Astrocyte of the spinal cord (primary cell): ENCODE results near the gene FAM210B.
"Not testable (repeated sequence)": the region's sequence is repeated elsewhere in the genome, so short reads cannot be mapped to it uniquely, and the experiment has no call there.

ENCODE experiments used
- DNase-seq: peaks from one replicate; pipeline ENCODE4 v3.0.0; 2011; ENCODE audit warnings: low read depth, low spot score
- H3K4me3 ChIP-seq: 2 replicates; pipeline ENCODE4 v1.5.1; 2011; ENCODE audit warnings: low read depth, mild to moderate bottlenecking, low read length, moderate library complexity
- in situ Hi-C: cut with HindIII; loops from 2 replicates; pipeline ENCODE4 v1.10.0; 2017; ENCODE audit warnings: low sequenced_read_pairs
- TF ChIP-seq, protein P1 (sequence below): IDR thresholded peaks from 2 replicates; pipeline ENCODE4 v1.5.1; 2012; ENCODE audit warnings: low read depth, mild to moderate bottlenecking, low read length, inconsistent platforms

FAM210B gene

DNA sequence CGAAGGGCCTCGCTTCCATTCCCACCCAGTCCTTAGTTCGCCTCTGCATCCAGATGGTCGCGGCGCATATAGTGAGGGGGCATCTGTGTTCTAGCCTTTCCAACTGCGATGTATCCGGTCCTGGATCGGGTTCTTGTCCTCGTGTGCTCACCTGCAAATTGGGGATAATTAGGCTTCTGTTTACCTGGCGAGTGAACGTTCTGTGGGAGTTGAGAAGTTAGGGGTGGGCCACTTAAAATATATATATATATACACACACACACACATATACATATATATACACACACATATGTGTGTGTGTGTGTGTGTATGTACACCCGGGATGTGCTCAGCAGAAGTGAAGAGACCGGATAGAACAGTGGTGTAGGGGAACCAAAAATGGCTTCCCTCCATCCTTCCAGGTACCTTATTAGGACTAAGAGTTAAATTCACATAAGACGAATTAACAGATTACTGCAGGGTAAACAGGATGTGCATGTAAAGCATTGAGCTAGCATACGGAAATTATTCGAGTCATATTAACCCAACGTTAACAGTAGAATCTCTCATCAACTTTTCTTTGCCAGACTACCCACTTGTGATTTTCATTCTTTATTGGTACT is 34.2 kb downstream of the FAM210B start:
- in situ Hi-C loops, result no loop called here
- peak; percentile 19 for DNase-seq
- peak overlapping the region; percentile 92 for H3K4me3 ChIP-seq
- TF ChIP-seq, protein P1, sequence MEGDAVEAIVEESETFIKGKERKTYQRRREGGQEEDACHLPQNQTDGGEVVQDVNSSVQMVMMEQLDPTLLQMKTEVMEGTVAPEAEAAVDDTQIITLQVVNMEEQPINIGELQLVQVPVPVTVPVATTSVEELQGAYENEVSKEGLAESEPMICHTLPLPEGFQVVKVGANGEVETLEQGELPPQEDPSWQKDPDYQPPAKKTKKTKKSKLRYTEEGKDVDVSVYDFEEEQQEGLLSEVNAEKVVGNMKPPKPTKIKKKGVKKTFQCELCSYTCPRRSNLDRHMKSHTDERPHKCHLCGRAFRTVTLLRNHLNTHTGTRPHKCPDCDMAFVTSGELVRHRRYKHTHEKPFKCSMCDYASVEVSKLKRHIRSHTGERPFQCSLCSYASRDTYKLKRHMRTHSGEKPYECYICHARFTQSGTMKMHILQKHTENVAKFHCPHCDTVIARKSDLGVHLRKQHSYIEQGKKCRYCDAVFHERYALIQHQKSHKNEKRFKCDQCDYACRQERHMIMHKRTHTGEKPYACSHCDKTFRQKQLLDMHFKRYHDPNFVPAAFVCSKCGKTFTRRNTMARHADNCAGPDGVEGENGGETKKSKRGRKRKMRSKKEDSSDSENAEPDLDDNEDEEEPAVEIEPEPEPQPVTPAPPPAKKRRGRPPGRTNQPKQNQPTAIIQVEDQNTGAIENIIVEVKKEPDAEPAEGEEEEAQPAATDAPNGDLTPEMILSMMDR, result no peak

DNA sequence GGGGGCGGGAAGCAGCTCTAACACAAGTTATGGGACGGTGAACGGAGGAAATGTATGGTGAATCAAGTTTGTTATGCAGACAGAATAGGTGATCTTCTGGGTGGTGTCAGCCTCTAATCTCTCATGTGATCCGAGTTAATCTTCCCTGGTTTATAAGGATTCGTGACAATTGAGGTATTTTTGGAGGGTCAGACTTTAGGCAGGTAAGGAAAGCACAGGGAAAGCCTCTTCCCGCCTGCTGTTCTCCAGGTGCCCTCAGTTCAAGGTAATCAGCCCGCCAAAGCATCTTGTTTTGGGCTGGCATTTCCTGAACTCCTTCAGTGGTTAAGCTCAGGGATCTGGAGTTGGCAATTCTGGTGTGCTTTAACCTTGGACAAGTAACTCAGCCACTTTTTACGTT is 34.9 kb downstream of the FAM210B start:
- TF ChIP-seq, protein P1, result no peak
- peak overlapping the region; percentile 92 for H3K4me3 ChIP-seq
- DNase-seq, result no peak
- in situ Hi-C loops, result no loop called here

DNA sequence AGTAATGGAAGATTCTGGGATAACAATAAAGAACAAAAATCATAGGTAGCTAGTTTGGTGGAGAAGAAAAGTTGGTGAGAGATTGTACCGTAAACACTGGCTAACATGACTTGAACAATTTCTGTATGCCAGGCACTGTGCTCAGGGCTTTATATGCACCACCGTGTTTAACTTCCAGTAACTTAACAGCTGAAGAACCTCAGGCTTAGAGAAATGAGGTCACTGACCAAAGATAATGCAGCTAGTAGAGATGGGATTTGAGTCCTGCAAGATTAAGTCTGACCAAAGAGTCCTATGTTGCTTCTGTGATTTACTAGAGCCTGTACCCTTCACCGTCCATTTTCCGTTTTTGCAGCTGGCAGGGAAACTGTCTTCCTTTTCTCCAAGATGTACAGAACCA is 36.4 kb downstream of the FAM210B start:
- in situ Hi-C loops, result no loop called here
- no peak overlapping the region for H3K4me3 ChIP-seq
- no peak for DNase-seq
- TF ChIP-seq, protein P1, result no peak

DNA sequence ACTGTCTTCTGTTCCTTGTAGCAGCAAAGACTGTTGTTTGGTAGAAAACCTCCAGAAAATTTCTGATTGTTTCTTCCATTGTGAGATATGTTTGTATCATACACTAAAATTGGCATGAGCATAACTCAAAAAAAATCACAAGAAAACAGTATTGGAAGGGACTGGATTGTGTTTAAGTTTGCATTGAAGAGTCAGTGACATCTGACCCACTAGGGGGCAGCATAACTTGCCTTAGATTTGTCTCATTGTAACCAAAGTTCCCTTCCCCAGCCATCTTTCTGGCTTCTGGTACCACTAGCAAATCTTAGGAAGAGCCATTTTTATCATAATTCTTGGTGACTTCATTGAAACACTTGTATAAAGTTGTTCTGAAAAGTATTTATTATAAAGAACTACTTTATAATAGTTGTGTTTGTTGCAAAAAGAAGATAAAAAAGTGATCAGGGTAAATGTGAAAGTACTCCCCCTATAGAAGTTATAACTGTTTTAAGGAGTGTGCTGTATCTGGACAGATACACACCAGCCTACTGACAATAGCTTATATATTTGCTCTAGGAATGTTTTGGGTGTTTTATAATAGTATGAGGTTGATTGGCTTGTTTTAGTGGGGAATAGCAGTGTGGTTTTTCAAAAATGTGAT is 41.3 kb downstream of the FAM210B start:
- in situ Hi-C loops, result no loop called here
- DNase-seq, result peak; percentile 80
- TF ChIP-seq, protein P1, result peak; percentile 77
- H3K4me3 ChIP-seq, result no peak overlapping the region

DNA sequence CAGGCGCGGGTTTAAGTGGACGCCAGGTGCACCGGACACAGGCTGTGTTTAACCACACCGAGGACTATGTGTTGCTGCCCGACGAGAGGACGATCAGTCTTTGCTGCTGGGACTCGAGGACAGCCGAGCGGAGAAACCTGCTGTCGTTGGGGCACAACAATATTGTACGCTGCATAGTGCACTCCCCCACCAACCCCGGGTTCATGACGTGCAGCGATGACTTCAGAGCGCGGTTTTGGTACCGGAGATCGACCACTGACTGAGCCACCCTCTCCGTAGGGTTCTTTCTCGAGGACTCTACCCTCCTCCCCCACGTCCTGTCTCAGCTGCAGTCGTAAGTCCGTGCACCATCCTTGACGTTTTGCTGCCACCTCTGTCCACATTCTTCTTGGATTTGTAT is 44.7 kb downstream of the FAM210B start:
- in situ Hi-C loops, result no loop called here
- H3K4me3 ChIP-seq, result no peak overlapping the region
- TF ChIP-seq, protein P1, result no peak
- no peak for DNase-seq

DNA sequence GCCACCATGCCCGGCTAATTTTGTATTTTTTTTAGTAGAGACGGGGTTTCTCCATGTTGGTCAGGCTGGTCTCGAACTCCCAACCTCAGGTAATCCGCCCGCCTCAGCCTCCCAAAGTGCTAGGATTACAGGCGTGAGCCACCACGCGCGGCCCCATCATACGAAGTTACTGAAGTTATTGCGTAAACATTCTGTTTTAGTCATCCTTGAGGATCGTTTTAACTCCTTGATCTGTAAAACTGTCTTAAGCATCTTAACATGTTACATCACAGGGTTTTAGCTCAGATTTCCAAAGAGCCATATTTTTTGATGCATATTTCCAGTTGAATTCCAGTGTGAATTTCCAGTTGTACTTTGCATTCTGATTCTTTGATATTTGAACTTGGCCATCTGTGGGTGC is 46.6 kb downstream of the FAM210B start:
- in situ Hi-C loops, DNase-seq: not testable (repeated sequence)

DNA sequence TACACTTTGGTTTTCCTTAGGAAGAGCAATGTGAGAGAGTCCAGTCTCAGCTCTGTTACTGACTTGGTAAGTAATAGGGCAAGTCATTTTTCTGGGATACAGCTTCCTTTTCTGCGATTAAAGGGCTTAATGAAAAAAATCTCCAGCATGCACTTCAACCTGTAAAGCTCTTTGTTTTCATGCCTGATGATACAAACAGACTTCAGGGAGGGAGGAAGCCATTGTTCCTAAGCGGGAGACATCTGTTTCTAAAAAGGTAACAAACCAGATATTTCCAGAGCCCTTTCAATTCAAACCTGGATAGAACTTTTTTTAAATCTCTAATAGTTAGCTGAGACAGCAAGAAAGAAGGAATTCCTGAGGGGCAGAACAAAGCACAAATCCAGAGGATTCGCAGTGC is 48.1 kb downstream of the FAM210B start:
- no peak overlapping the region for H3K4me3 ChIP-seq
- no peak for DNase-seq
- in situ Hi-C loops, result no loop called here
- TF ChIP-seq, protein P1, result no peak

More for the DNA sequence above, 46.6 kb downstream of the FAM210B start:
- not testable (repeated sequence) for H3K4me3 ChIP-seq
